AG08395 (cell line): ENCODE measurements around the gene ISCA1.

Source experiments
- DNase-seq: peaks from one replicate; pipeline ENCODE4 v3.0.0; 2012; ENCODE audit warnings: mixed read lengths, low spot score

The ISCA1 gene

DNA sequence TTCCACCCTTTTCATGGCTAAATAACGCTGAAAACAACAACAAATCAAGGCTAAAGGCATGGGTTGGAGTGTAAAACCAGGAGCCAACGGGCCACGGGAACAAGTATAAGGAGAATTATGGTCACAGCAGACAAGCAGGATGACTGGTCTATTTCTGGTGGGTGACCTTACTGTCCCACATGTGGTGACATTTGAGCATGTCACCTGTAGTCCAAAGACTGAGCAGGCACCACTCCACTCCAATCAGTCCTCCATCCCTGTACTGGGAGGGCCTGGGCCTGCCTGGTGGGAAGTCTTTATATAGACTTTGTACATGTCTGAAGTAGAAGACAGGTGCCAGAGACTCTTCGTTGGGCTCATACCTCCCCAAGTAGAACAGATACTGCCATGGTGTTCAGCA is 59.7 kb downstream of the ISCA1 start:
- no peak for DNase-seq

DNA sequence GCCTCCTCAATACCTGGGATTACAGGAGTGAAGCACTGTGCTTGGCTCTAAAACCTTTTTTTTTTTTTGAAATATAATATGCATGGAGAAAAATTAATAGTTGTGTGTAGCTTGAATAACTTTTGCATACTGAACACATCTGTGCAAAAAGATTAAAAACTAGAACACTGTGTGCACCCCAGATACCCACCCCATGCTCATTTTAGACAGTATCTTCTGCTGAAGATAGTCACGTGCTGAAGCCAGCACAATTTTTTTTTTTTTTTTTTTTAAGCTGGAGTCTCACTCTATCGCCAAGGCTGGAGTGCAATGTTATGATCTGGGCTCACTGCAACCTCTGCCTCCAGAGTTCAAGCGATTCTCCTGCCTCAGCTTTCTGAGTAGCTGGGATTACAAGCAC is 62.7 kb downstream of the ISCA1 start:
- no peak for DNase-seq

DNA sequence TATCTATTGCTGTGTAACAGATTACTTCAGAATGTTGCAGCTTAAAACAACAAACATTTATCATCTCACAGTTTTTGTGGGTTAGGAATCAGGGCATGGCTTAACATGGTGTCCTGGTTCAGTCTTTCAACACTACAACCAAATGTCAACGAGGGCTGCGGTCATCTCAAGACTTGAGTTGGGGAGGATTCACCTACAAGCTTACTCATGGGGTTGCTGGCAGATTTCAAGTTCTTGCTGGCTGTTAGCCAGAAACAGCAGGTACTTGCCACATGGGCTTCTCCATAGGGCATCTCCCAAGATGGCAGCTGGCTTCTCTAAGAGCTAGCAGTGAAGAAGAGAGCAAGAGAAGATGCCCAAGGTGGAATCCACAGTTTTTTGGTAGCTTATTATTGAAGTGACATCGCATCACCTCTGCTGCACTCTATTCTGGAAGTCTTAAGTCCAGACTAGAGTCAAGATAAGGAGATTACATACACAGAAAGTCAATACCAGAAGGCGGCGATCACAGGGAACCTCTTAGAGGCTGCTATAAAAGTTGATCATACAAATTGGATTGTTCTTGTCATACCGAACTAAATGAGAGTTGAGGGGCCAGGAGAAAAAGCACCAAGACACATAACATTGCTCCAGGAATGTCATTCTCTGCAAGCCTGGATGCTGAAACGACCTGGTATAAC is 65.1 kb downstream of the ISCA1 start:
- no peak for DNase-seq
